ENCODE results near the gene HSD17B2. TPM values are rescaled to one million over a fixed set of nuclear protein-coding genes. Genes with fewer than 3 reads are reported as not detected.

Gene HSD17B2
- total RNA-seq, 1 experiment from 2014 or later = 0.55 TPM

- ChIA-PET CTCF (interaction anchor here (1.3 kb wide), 1 partner anchor 11 kb away, joined by 3 read pairs; no protein-coding TSS in a partner anchor), POLR2A (no interaction called here)
- no peak overlapping the region for H3K4me3 Mint-ChIP-seq
- no peak overlapping the region for H3K27ac Mint-ChIP-seq
- H3K27me3 Mint-ChIP-seq (ENCODE audit: low read depth) = no peaks in the 10 kb centered on the region; the same call in 1 of the 2 replicates
- DNase-seq (ENCODE audit: low spot score) (no peak), ATAC-seq (no peak)
- H3K36me3 Mint-ChIP-seq = no peaks in the 10 kb centered on the region
- no peaks in the 10 kb centered on the region for H3K4me1 Mint-ChIP-seq
- no peaks in the 10 kb centered on the region for H3K9me3 Mint-ChIP-seq
- no peak for TF ChIP-seq SMAD4 (CRISPR knock-in tag; IDR thresholded peaks at IDR 0.05)
- TF ChIP-seq ESRRA (CRISPR knock-in tag; IDR thresholded peaks at IDR 0.05; ENCODE audit: borderline replicate concordance) = no peak
Observed at GRCh38 chr16:82050909-82051357, 15.9 kb downstream of the HSD17B2 start.

GRCh38 chr16:82051656-82052055 is 16.6 kb downstream of the HSD17B2 start:
- Mint-ChIP-seq H3K9me3 (no peaks in the 10 kb centered on the region), H3K4me1 (no peaks in the 10 kb centered on the region), H3K27ac (no peak overlapping the region), H3K27me3 (ENCODE audit: low read depth) (no peaks in the 10 kb centered on the region; the same call in 1 of the 2 replicates), H3K36me3 (no peaks in the 10 kb centered on the region), H3K4me3 (no peak overlapping the region)
- TF ChIP-seq EMX1 (CRISPR knock-in tag; IDR thresholded peaks at IDR 0.05) = no peak
- TF ChIP-seq SOX15 (CRISPR knock-in tag; IDR thresholded peaks at IDR 0.05) = no peak
- no peak for TF ChIP-seq MAX (CRISPR knock-in tag; IDR thresholded peaks at IDR 0.05)
- TF ChIP-seq ZNF219 (CRISPR knock-in tag; IDR thresholded peaks at IDR 0.05; ENCODE audit: borderline replicate concordance) = no peak
- no peak for TF ChIP-seq E2F1 (CRISPR knock-in tag; IDR thresholded peaks at IDR 0.05)
- TF ChIP-seq CREB1 (CRISPR knock-in tag; IDR thresholded peaks at IDR 0.05) = no peak
- no peak for TF ChIP-seq NFYB (CRISPR knock-in tag; conservative IDR thresholded peaks at IDR 0.05; ENCODE audit: low read depth)
- no peak for TF ChIP-seq GABPB1 (CRISPR knock-in tag; IDR thresholded peaks at IDR 0.05)
- TF ChIP-seq ZNF416 (CRISPR knock-in tag; IDR thresholded peaks at IDR 0.05) = no peak
- no peak for TF ChIP-seq PRDM15 (CRISPR knock-in tag; IDR thresholded peaks at IDR 0.05)
- no peak for TF ChIP-seq CDX4 (CRISPR knock-in tag; IDR thresholded peaks at IDR 0.05; ENCODE audit: borderline replicate concordance)
- no peak for TF ChIP-seq ZNF532 (CRISPR knock-in tag; IDR thresholded peaks at IDR 0.05; ENCODE audit: borderline replicate concordance)
- CTCF ChIA-PET = no interaction called here
- DNase-seq (ENCODE audit: low spot score) (no peak), ATAC-seq (no peak)
- POLR2A ChIA-PET = no interaction called here

Data from WTC11 (cell line).